ENCODE data around the gene SLC2A4RG.

DNA sequence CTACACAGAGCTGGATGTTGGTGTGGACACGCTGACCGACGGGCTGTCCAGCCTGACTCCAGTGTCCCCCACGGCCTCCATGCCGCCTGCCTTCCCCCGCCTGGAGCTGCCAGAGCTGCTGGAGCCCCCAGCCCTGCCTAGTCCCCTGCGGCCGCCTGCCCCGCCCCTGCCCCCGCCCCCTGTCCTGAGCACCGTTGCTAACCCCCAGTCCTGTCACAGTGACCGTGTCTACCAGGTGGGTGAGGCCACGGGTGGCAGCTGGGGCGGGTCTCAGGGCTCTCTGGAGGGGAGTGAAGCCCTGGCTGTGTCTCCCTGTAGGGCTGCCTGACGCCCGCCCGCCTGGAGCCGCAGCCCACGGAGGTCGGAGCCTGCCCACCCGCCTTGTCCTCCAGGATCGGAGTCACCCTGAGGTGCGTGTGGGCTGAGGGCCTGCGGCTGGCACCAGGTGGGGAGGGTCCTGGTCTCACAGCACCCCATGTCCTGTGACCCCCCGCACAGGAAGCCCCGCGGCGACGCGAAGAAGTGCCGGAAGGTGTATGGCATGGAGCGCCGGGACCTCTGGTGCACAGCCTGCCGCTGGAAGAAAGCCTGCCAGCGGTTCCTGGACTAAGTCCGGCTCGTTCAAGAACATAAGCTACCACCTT lies 2.9 kb downstream of the SLC2A4RG start:
- no peak for TF ChIP-seq POLR2A (IDR thresholded peaks at IDR 0.05; ENCODE audit: low read length)
- TF ChIP-seq GATA1 (IDR thresholded peaks at IDR 0.05; ENCODE audit: low read depth, low read length): no peak

Measured in erythroblast (primary cell).